GM21717 (cell line): ENCODE measurements around the gene PRLHR.

Experiments used
- ATAC-seq: cut with Tn5 transposase; IDR thresholded peaks from one replicate; pipeline ENCODE4 v1.9.1; 2021; ENCODE audit warnings: mild to moderate bottlenecking, moderate library complexity; ENCODE audit not compliant: unreplicated experiment

The PRLHR gene

DNA sequence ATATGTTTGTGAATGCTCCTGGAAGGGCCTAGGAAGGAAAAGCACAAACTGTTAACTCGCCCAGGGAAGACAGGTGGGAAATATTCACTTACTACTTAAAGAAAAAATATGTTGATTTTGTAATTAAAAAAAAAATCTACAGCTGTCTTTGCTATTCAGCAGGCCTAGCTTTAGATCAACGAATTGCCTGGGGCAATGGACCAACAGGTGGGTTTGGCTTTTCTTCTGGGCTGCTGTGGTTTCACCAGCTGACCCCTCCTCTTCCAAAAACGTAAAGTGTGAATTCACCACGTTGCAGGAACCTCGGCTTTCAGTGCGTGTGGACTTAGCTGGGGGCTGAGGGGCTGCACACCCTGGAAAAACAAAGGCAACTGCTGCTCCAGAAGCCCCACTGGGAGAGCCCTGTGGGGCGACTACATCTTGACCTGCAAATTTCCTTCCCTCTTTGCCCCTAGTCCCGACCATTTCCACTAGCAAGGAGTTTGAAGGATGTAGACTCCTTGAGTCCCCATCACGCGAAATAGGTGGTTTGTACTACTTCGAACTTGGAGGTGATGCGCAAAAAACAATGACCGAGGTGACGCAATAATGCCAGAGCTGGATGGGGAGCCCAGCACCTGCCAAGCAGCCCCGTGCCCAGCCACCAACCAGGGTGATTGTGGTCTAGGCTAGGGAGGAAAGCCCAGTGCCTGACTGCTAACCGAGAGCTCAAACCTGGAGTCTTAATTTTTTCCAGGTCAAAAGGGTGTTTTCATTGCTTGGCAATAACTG is 7.4 kb downstream of the PRLHR start:
- ATAC-seq, result no peak

- ATAC-seq, result no peak
Observed at GRCh38 chr10:118586911-118587310, 8.5 kb downstream of the PRLHR start.

GRCh38 chr10:118585794-118586193 is 9.7 kb downstream of the PRLHR start:
- ATAC-seq, result no peak

DNA sequence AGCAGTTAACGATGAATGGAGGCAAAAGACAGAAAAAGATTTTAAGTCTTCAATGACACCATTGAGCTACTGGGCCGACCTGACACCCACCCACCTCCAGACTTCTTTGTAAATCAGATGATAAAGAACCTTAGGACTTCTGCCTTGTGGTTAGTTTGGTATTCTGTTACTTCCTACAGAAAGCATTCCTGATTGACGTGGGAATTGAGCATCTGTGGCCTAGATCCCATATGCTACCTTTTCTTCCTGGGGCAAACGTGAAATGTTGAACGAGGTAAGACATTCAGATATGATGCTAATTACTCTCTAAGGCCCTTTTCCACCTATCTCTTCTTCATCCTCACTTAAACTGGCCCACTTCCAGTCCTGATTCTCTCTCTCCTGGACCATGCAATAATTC is 10.2 kb downstream of the PRLHR start:
- ATAC-seq, result no peak

GRCh38 chr10:118584181-118584954 is 11.1 kb downstream of the PRLHR start:
- ATAC-seq, result no peak

GRCh38 chr10:118583611-118584010 is 11.8 kb downstream of the PRLHR start:
- no peak for ATAC-seq

- ATAC-seq, result no peak
Observed at GRCh38 chr10:118582511-118582910, 12.9 kb downstream of the PRLHR start.

- no peak for ATAC-seq
Observed at GRCh38 chr10:118581340-118581739, 14.1 kb downstream of the PRLHR start.

- no peak for ATAC-seq
Observed at GRCh38 chr10:118580702-118581101, 14.7 kb downstream of the PRLHR start.

GRCh38 chr10:118573512-118573911 is 21.9 kb downstream of the PRLHR start:
- no peak for ATAC-seq

- ATAC-seq, result no peak
Observed at GRCh38 chr10:118572256-118573041, 23.0 kb downstream of the PRLHR start.

GRCh38 chr10:118571123-118571522 is 24.3 kb downstream of the PRLHR start:
- ATAC-seq, result no peak

GRCh38 chr10:118570591-118570990 is 24.9 kb downstream of the PRLHR start:
- no peak for ATAC-seq

DNA sequence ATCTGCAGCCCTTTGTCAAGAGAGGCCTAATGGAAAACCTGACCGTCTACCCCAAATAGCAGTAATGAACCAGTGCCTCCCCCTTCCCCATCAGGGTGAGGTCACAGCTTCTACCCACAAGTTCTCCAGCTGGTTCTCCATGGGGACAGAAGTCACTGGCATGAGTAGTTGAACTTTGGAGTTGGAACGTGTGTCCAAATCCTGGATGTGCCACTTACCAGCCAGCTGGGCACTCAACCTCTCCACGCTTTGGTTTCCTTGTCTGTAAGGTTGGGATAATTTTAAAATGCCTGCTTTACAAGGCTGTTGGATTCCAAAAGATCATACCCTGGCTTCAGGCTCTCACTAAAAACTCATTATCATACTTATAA is 25.6 kb downstream of the PRLHR start:
- no peak for ATAC-seq

DNA sequence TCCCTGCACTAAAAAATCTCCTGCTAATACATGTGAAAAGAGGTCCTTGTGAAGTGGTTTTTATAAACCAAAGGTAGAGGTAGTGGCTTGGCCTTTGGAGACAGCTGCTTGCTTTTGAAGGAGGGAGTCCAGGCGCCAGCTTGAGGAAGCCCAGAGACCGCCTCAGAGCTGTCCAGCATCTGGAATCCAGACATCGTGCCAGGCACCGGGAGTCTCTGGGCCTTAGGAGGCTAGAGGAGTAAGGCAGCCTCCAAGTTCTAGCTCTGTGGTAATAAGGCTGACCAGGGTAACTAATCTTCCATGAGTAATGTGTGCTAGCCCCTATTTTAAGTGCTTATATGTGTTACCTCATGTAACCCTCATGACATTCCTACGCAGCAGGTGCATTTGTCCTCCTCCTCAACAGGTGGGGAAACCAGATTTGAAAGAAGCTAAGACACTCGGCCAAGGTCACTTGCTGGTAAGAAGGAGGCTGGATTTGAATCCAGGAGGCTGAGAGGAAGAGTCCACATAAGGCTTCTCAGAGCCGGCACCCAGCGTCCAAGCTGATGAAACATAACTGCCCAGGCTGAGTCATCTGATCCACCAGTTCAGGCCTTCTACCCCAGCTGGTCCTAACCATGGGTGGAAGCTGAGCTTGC is 26.1 kb downstream of the PRLHR start:
- ATAC-seq, result no peak

GRCh38 chr10:118568327-118568848 is 27.1 kb downstream of the PRLHR start:
- ATAC-seq, result no peak

- ATAC-seq, result no peak
Observed at GRCh38 chr10:118567701-118568248, 27.7 kb downstream of the PRLHR start.

DNA sequence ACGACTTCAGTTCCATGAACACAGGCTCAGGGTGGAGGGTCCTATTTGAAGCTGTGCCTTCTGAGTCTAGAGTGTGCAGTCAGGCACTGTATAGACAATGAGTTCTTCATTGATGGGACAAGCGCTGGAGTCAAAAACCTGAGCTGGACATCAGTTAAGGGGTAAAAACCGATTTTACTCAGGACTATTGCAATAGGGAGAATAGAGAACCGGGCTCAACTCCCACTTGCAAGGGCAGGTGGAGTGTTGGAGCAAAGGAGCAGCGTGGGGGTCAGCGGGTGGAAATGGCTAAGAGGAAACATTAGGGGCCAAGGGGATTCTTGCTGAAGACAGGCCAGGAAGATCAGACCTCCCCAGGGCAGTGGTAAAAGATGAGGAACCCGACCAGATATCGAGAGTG is 28.5 kb downstream of the PRLHR start:
- ATAC-seq, result no peak

- no peak for ATAC-seq
Observed at GRCh38 chr10:118565301-118566075, 30.0 kb downstream of the PRLHR start.

DNA sequence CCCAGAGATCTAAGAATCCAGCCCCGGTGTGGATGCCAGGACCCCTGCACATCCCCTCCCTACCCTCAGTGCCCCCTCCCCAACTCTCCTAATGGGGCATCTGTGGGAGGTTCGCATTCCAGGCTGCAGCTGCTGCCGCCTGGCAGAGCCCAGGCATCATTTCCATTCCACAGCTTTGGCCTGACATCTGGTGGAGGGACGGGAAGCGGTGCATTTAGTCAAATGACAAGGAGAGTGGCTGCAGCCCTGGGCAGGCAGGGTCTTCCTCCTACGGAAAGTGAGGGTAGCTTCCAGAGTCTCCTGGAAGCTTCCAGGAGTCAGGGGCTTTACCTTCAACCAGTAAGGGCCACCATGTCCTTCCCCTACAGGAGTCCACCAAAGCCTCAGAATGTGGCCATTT is 30.8 kb downstream of the PRLHR start:
- no peak for ATAC-seq
